ENCODE results near the gene FRMD4A.
"Not testable (repeated sequence)": the region's sequence is repeated elsewhere in the genome, so short reads cannot be mapped to it uniquely, and the experiment has no call there.

The FRMD4A gene

GRCh38 chr10:14092799-14093198, 237.9 kb downstream of the FRMD4A start:
- H3K36me3 Mint-ChIP-seq (ENCODE audit: low read depth) = no peaks in the 10 kb centered on the region
- ATAC-seq (no peak), DNase-seq (no peak)
- H3K27me3 Mint-ChIP-seq = no peaks in the 10 kb centered on the region
- no peak overlapping the region for H3K27ac Mint-ChIP-seq
- H3K4me1 Mint-ChIP-seq = no peaks in the 10 kb centered on the region
- no peaks in the 10 kb centered on the region for H3K9me3 Mint-ChIP-seq
- no peak overlapping the region for H3K4me3 Mint-ChIP-seq

- Mint-ChIP-seq H3K36me3 (ENCODE audit: low read depth) (no peaks in the 10 kb centered on the region), H3K4me1 (no peaks in the 10 kb centered on the region), H3K4me3 (no peak overlapping the region), H3K27ac (no peak overlapping the region), H3K9me3 (no peaks in the 10 kb centered on the region), H3K27me3 (no peaks in the 10 kb centered on the region)
- ATAC-seq = no peak
- DNase-seq = no peak
Measured at GRCh38 chr10:14089556-14090292, 241.0 kb downstream of the FRMD4A start.

DNA sequence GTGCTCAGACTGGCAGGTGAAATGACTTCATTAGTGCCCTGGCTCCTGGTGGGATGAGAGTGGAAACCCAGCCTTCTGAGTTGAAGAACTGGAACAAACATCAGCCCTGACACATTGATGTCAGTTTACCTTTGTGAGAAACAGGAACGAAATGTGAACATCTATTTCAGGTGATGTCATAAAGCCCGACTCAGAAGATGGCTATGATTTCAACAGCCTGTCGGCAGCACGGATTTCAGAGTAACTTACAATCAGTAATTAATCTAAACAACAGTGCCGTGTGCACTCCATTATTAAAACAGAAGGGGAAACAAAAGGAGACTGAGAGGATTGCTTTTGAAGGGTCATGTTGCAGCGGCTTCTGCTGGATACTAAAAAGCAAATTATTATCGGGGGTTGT, 243.2 kb downstream of the FRMD4A start:
- Mint-ChIP-seq H3K36me3 (ENCODE audit: low read depth) (no peaks in the 10 kb centered on the region), H3K27ac (no peak overlapping the region), H3K27me3 (no peaks in the 10 kb centered on the region), H3K9me3 (no peaks in the 10 kb centered on the region), H3K4me1 (no peaks in the 10 kb centered on the region), H3K4me3 (no peak overlapping the region)
- no peak for ATAC-seq
- DNase-seq = no peak

DNA sequence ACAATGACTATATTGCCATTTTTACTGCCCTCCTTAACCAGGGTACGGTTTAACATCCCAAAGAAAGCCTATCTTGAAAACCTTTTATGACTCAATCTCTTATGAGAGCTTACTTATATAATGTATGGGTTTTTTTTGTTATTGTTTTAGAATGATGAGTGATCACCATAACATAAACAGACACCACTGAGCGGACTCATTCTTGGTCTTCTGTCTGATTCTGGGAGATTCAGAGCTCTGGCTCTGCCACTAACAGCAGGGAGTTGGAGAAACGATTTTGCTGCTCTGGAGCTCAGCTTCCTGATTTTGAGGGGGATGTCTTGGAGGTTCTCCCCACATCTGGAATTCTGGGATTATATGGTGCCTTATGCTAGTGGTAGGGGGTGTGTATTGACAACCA, 244.1 kb downstream of the FRMD4A start:
- Mint-ChIP-seq H3K4me1 (no peaks in the 10 kb centered on the region), H3K27ac (no peak overlapping the region), H3K4me3 (no peak overlapping the region), H3K36me3 (ENCODE audit: low read depth) (no peaks in the 10 kb centered on the region), H3K9me3 (no peaks in the 10 kb centered on the region), H3K27me3 (peaks cover 2% of the 10 kb centered on the region)
- ATAC-seq (no peak), DNase-seq (no peak)

GRCh38 chr10:14084875-14085274, 245.8 kb downstream of the FRMD4A start:
- DNase-seq = no peak
- Mint-ChIP-seq H3K4me3 (no peak overlapping the region), H3K9me3 (no peaks in the 10 kb centered on the region), H3K4me1 (no peaks in the 10 kb centered on the region), H3K27ac (no peak overlapping the region), H3K36me3 (ENCODE audit: low read depth) (no peaks in the 10 kb centered on the region), H3K27me3 (peaks cover 3% of the 10 kb centered on the region)
- ATAC-seq = no peak

DNA sequence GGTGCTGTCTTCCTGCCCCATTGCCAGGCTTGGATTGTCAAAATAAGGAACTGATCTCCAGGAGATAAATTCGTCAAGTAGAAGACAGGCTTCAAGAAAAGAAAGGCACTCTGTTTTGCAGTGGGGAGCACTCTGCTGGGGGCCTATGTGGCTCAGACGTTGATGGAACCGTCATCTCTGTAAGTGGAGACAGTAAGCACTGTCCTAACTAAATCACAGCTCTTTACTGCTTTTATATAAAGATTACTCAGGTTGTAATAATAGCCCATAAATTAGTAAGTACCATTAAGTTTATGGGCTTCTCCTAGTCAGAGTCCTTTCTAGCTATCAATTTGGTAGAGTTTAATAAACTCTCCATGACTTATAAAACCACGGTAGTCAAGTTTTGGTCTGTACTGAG, 249.9 kb downstream of the FRMD4A start:
- Mint-ChIP-seq H3K9me3 (peaks cover 10% of the 10 kb centered on the region), H3K27ac (no peak overlapping the region), H3K36me3 (ENCODE audit: low read depth) (no peaks in the 10 kb centered on the region), H3K4me1 (no peaks in the 10 kb centered on the region), H3K27me3 (peaks cover 3% of the 10 kb centered on the region), H3K4me3 (no peak overlapping the region)
- DNase-seq = no peak
- no peak for ATAC-seq

- Mint-ChIP-seq H3K27ac (no peak overlapping the region), H3K36me3 (ENCODE audit: low read depth) (no peaks in the 10 kb centered on the region), H3K4me3 (no peak overlapping the region), H3K9me3 (peaks cover 10% of the 10 kb centered on the region), H3K27me3 (peaks cover 3% of the 10 kb centered on the region), H3K4me1 (no peaks in the 10 kb centered on the region)
- DNase-seq (no peak), ATAC-seq (no peak)
Measured at GRCh38 chr10:14077430-14077829, 253.3 kb downstream of the FRMD4A start.

- H3K27me3 Mint-ChIP-seq = peaks cover 6% of the 10 kb centered on the region
- no peak for ATAC-seq
Measured at GRCh38 chr10:14074062-14074884, 256.5 kb downstream of the FRMD4A start.

GRCh38 chr10:14072541-14072940, 258.2 kb downstream of the FRMD4A start:
- Mint-ChIP-seq H3K4me1 (no peaks in the 10 kb centered on the region), H3K9me3 (peaks cover 4% of the 10 kb centered on the region), H3K27ac (no peak overlapping the region), H3K36me3 (ENCODE audit: low read depth) (no peaks in the 10 kb centered on the region), H3K4me3 (no peak overlapping the region), H3K27me3 (peaks cover 6% of the 10 kb centered on the region)
- DNase-seq (no peak), ATAC-seq (no peak)

More at GRCh38 chr10:14074062-14074884, 256.5 kb downstream of the FRMD4A start:
- Mint-ChIP-seq H3K4me3 (no peak overlapping the region), H3K36me3 (ENCODE audit: low read depth) (no peaks in the 10 kb centered on the region), H3K4me1 (no peaks in the 10 kb centered on the region), H3K27ac (no peak overlapping the region), H3K9me3 (peaks cover 10% of the 10 kb centered on the region)
- DNase-seq = no peak

GRCh38 chr10:14071956-14072355, 258.8 kb downstream of the FRMD4A start:
- DNase-seq (no peak), ATAC-seq (no peak)
- Mint-ChIP-seq H3K27ac (no peak overlapping the region), H3K36me3 (ENCODE audit: low read depth) (no peaks in the 10 kb centered on the region), H3K9me3 (peaks cover 8% of the 10 kb centered on the region), H3K27me3 (peaks cover 6% of the 10 kb centered on the region), H3K4me3 (no peak overlapping the region), H3K4me1 (no peaks in the 10 kb centered on the region)

- H3K4me1 Mint-ChIP-seq = no peaks in the 10 kb centered on the region
- no peak overlapping the region for H3K4me3 Mint-ChIP-seq
- H3K27me3 Mint-ChIP-seq = peaks cover 6% of the 10 kb centered on the region
- ATAC-seq = no peak
- no peaks in the 10 kb centered on the region for H3K36me3 Mint-ChIP-seq (ENCODE audit: low read depth)
- H3K27ac Mint-ChIP-seq = no peak overlapping the region
- DNase-seq = no peak
- peaks cover 16% of the 10 kb centered on the region for H3K9me3 Mint-ChIP-seq
Measured at GRCh38 chr10:14068601-14069250, 262.0 kb downstream of the FRMD4A start.

- H3K4me3 Mint-ChIP-seq; H3K27ac Mint-ChIP-seq; ATAC-seq; H3K4me1 Mint-ChIP-seq; H3K27me3 Mint-ChIP-seq; DNase-seq; H3K36me3 Mint-ChIP-seq (ENCODE audit: low read depth): not testable (repeated sequence)
- peaks cover 16% of the 10 kb centered on the region for H3K9me3 Mint-ChIP-seq
Measured at GRCh38 chr10:14067638-14068037, 263.1 kb downstream of the FRMD4A start.

DNA sequence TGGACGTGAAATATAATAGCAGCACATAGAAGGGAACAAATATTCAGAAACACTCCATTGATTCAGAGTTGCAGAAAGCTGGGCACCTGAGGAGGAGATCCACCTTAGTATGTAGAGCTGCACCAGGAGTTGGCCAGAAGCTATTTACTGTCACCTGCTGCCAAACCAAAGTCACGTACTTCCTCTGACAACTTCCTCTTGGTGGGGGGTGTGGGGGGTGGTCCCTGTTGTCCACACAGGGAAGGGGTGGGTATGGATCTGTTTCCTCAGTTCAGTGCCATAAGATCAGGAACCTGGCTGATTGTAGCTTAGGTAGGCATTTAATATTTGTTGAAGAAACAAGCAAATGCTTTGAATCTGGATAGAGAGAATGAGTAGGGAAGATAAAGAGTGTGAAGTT, 264.6 kb downstream of the FRMD4A start:
- ATAC-seq = no peak

DNA sequence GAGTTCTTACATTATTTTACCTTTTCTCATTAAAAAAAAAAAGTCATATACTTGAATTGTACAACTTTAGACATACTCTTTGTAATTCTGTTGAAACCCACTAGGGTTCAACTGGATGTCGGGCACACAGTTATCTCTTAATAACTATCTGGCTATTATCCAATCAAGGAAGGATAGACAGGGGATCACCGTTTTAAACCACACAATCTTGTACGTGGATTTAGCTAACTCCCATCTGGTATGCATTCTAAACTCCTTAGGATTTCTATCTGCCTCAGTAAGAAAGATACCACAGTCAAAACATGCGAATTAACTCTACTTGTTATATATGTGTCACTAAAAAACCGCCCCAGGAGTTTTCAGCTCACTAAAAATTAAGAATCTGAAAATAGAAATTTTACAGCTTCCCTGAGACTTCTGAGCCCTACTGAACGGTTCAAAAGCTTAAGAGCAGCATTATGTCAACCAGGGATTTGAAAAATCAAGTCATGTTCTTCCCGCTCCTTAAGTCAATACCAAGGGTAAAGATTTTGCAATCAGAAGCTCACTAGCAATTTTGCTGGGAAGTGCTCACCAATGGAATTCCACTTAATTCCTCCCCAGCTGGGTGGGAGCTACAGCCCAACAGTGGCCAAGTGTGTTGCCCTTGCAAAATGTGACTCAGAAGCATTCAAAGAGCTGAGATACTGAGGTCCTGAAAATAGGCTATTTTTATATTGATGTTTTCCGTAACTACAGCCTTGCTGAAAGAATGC, 267.0 kb downstream of the FRMD4A start:
- H3K27me3 Mint-ChIP-seq = no peaks in the 10 kb centered on the region
- H3K27ac Mint-ChIP-seq = no peak overlapping the region
- no peak overlapping the region for H3K4me3 Mint-ChIP-seq
- no peaks in the 10 kb centered on the region for H3K4me1 Mint-ChIP-seq
- H3K36me3 Mint-ChIP-seq (ENCODE audit: low read depth) = no peaks in the 10 kb centered on the region
- no peak for DNase-seq
- ATAC-seq = no peak
- H3K9me3 Mint-ChIP-seq = peaks cover 12% of the 10 kb centered on the region

More for the DNA sequence above, 264.6 kb downstream of the FRMD4A start:
- Mint-ChIP-seq H3K27ac (no peak overlapping the region), H3K27me3 (no peaks in the 10 kb centered on the region), H3K36me3 (ENCODE audit: low read depth) (no peaks in the 10 kb centered on the region), H3K9me3 (peaks cover 16% of the 10 kb centered on the region), H3K4me3 (no peak overlapping the region), H3K4me1 (no peaks in the 10 kb centered on the region)
- DNase-seq = no peak
